ENCODE data around the gene GRIN2A.

DNA sequence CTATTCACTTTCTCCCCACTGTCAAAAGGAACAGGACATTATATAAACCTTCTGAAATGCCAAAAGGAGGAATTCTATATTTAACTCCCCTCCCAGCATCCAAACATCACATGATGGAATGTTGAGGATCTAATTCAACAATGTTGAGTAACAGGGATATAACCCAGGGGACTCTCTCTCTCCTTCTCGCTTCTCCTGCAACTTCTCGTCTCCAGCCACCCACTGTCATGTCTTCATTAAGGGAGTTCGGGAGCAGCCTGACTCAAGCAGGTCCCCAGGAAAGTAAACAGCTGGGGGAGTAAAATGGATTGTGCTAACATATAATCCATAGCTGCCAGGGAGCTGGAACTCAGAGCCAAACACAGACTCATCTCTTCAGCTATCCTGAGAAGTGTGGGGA is 51.7 kb downstream of the GRIN2A start:
- TF ChIP-seq, protein P1, sequence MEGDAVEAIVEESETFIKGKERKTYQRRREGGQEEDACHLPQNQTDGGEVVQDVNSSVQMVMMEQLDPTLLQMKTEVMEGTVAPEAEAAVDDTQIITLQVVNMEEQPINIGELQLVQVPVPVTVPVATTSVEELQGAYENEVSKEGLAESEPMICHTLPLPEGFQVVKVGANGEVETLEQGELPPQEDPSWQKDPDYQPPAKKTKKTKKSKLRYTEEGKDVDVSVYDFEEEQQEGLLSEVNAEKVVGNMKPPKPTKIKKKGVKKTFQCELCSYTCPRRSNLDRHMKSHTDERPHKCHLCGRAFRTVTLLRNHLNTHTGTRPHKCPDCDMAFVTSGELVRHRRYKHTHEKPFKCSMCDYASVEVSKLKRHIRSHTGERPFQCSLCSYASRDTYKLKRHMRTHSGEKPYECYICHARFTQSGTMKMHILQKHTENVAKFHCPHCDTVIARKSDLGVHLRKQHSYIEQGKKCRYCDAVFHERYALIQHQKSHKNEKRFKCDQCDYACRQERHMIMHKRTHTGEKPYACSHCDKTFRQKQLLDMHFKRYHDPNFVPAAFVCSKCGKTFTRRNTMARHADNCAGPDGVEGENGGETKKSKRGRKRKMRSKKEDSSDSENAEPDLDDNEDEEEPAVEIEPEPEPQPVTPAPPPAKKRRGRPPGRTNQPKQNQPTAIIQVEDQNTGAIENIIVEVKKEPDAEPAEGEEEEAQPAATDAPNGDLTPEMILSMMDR (IDR thresholded peaks at IDR 0.05), result no peak
- no peak for TF ChIP-seq EZH2 (IDR thresholded peaks at IDR 0.05; ENCODE audit: borderline replicate concordance, insufficient read depth, low read depth, low read length, poor library complexity, severe bottlenecking)
